ENCODE data around the gene VRK3.

DNA sequence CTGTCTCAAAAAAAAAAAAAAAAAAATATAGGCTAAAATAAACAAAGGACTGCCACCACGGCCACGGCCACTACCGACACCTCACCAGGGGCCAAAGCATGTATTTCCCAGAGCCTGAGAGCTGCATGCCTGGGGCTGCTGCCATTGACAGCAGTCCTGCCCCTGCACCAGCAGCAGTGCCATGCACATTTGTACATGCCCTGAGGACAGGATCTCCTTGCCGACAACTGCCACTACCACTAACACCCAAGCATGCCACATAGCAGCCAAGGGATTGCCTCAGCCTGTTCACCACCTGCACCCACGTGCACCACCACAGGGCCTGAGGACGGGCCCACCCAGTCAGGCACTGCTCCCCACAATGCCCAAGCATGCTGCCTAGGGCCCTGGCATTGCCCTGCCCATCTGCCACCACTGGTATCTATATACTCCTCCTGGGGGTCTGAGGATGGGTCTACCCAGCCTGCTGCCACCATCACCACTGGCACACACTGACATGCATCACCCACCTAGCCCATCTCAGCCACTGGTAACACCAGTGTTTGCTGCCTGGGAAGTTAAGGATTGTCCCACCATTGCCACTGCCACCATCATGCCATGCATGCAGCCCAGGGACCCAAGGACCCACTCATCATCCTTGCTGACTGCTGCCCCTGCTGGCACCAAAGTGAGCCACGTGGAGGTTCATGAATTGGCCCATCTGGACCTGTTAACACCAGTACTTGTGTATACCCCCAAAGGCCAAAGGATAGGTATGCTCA lies 85.3 kb downstream of the VRK3 start:
- TF ChIP-seq, protein P1, sequence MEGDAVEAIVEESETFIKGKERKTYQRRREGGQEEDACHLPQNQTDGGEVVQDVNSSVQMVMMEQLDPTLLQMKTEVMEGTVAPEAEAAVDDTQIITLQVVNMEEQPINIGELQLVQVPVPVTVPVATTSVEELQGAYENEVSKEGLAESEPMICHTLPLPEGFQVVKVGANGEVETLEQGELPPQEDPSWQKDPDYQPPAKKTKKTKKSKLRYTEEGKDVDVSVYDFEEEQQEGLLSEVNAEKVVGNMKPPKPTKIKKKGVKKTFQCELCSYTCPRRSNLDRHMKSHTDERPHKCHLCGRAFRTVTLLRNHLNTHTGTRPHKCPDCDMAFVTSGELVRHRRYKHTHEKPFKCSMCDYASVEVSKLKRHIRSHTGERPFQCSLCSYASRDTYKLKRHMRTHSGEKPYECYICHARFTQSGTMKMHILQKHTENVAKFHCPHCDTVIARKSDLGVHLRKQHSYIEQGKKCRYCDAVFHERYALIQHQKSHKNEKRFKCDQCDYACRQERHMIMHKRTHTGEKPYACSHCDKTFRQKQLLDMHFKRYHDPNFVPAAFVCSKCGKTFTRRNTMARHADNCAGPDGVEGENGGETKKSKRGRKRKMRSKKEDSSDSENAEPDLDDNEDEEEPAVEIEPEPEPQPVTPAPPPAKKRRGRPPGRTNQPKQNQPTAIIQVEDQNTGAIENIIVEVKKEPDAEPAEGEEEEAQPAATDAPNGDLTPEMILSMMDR (conservative IDR thresholded peaks at IDR 0.05) = no peak; the same call in 1 of the 2 replicates
- no peak for TF ChIP-seq EZH2 (IDR thresholded peaks at IDR 0.05; ENCODE audit: low read depth)

Data from PC-9 (cell line).